ENCODE results near the gene CARD10.

Gene CARD10

DNA sequence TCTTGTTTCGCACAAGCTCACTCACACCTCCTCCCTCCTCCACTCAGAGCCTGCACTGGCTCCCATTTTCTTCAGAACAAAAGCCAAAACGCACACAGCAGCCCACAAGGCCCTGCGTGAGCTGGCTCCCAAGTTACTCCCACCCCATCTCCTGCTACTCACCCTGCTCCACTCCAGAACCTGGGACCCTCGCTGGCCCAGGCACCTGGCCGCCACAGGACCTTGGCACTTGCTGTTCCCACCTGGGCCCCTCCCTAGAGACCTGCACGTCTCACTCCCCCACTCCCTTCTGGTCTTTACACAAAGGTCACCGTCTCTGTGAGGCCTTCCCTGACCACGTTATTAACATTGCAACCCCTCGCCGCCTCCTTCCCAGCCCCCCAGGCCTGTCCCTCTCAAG is 32.1 kb downstream of the CARD10 start:
- H3K4me3 ChIP-seq (ENCODE audit: low read length) = no peak overlapping the region
- no peak overlapping the region for H3K9ac ChIP-seq (ENCODE audit: low read depth, low read length)
- no peak overlapping the region for H3K27ac ChIP-seq (ENCODE audit: low read length)
- no peaks in the 10 kb centered on the region for H3K36me3 ChIP-seq (ENCODE audit: insufficient read depth, low read depth, low read length)
- peaks cover 9% of the 10 kb centered on the region for H3K27me3 ChIP-seq (ENCODE audit: insufficient read depth, low read length)
- H3K4me1 ChIP-seq (ENCODE audit: insufficient read depth, low read length) = peaks cover 7% of the 10 kb centered on the region; the same call in 1 of the 2 replicates
- H3K9me3 ChIP-seq (ENCODE audit: insufficient read depth, low read depth, low read length) = no peaks in the 10 kb centered on the region

- Histone ChIP-seq H3K9me3 (ENCODE audit: insufficient read depth, low read depth, low read length) (no peaks in the 10 kb centered on the region), H3K36me3 (ENCODE audit: insufficient read depth, low read depth, low read length) (no peaks in the 10 kb centered on the region), H3K27me3 (ENCODE audit: insufficient read depth, low read length) (peaks cover 9% of the 10 kb centered on the region), H3K27ac (ENCODE audit: low read length) (no peak within 1 kb of the TSS), H3K4me1 (ENCODE audit: insufficient read depth, low read length) (peaks cover 7% of the 10 kb centered on the region; the same call in 1 of the 2 replicates), H3K9ac (ENCODE audit: low read depth, low read length) (no peak within 1 kb of the TSS), H3K4me3 (ENCODE audit: low read length) (peak within 1 kb of the TSS; percentile 55; the same call in 1 of the 2 replicates)
Measured at GRCh38 chr22:37486224-37486845, 32.9 kb downstream of the CARD10 start, which contains the start of gene MFNG. MFNG (minus strand) TSS chr22:37486384; CDS start chr22:37486177, 207 bp downstream.

DNA sequence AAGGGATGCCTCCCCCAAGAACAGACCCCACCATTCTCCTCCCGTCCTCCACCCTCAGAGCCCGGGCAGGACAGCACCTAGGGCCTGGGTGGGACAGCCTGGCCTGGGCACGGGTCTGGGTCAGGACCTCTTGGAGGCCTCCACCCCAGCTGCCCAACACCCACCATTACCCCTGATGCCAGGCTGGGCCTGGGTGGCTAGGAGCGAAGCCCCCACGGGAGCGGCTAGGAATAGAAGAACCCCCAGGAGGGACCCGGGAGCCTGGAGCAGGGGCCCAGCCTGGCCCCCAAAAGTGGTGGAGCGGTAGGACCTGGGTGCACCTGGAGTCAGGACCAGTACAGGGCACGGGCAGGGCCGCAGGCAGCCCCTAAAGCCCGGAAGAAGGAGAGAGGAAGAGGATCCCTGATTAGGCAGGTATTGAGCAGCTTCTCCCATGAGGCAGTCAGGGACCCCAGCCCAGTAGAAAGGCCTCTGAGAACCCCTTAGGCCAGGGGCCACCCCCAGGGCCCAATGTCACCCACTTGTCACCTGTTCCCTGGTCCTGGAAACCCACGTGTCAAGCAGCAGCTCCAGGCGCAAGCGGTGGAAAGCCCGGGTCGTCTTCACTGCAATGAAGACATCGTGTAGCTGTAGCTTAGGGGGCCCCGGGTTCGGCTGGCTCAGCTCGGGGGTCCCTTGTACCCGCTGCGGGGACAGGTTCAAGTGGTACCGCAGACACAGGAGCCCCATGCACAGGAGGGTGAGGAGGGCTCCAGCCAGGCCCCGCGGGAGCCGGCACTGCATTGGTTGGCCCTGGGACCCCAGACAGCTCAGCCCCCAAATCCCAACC is 33.6 kb downstream of the CARD10 start:
- H3K4me3 ChIP-seq (ENCODE audit: low read length) = no peak overlapping the region
- H3K9me3 ChIP-seq (ENCODE audit: insufficient read depth, low read depth, low read length) = no peaks in the 10 kb centered on the region
- H3K4me1 ChIP-seq (ENCODE audit: insufficient read depth, low read length) = peaks cover 7% of the 10 kb centered on the region; the same call in 1 of the 2 replicates
- no peak overlapping the region for H3K27ac ChIP-seq (ENCODE audit: low read length)
- H3K27me3 ChIP-seq (ENCODE audit: insufficient read depth, low read length) = peaks cover 9% of the 10 kb centered on the region
- H3K36me3 ChIP-seq (ENCODE audit: insufficient read depth, low read depth, low read length) = no peaks in the 10 kb centered on the region
- H3K9ac ChIP-seq (ENCODE audit: low read depth, low read length) = no peak overlapping the region

DNA sequence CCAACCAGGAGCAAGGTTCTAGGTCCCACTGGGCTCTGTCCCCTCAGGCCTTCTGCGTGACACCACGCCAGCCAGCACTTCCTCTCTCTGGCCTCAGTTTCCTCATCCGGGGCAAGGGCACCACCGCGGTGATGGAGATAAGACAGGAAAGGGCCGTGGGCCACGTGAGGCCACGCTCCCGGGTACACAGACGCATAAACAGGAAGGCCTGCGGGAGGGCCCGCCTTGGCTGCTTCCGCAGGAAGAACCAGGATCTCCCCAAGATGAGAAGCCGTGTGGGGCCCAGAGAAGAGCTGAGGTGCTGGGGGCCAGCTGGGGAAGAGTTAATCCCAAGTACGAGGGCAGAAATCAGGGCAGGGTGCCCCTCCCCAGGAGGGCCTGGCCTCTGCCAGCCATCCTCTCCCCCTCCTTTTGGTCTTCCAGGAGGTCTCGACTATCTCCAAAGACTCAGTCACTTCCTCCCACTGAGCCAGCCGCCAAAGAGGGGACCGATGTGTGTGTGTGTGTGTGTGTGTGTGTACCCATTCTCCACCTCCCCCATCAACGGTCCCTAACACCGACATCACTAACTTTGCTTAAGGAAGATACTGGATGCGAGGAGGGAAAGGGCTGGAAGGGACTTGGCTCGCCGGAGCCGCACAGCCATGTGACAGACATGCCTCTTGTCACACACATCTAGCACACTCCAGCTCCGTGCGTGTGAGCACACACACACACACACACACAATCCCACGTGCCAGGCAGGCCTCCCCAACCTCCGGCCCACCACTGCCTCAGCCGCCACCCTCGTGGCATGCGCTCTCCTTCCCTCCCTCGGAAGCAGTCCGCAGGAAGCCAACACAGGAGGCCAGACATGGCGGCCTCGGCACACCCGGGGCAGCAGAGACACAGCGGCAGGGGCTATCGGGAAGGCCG is 34.5 kb downstream of the CARD10 start:
- Histone ChIP-seq H3K36me3 (ENCODE audit: insufficient read depth, low read depth, low read length) (no peaks in the 10 kb centered on the region), H3K4me1 (ENCODE audit: insufficient read depth, low read length) (peaks cover 7% of the 10 kb centered on the region; the same call in 1 of the 2 replicates), H3K27ac (ENCODE audit: low read length) (no peak overlapping the region), H3K9me3 (ENCODE audit: insufficient read depth, low read depth, low read length) (no peaks in the 10 kb centered on the region), H3K4me3 (ENCODE audit: low read length) (no peak overlapping the region), H3K27me3 (ENCODE audit: insufficient read depth, low read length) (peaks cover 9% of the 10 kb centered on the region), H3K9ac (ENCODE audit: low read depth, low read length) (no peak overlapping the region)

DNA sequence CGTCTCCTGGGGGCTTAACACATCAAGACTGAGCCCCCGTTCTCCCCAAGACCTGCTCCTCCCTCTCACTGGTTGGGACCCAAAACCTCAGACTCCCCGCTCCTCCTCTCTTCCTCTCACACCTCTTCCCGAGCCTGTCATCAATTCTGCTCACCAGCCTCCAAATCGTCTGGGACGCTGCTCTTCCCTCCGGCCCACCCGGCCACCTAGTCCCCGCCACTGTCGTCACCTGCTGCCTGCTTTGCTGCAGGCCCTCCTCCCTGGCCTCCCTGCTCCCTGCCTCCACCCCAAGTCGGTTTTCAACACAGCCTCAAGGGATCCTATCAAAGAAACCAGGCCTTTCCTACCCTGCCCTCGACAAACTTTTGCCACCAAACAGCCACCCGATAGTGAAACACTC is 36.2 kb downstream of the CARD10 start:
- Histone ChIP-seq H3K9me3 (ENCODE audit: insufficient read depth, low read depth, low read length) (no peaks in the 10 kb centered on the region), H3K27me3 (ENCODE audit: insufficient read depth, low read length) (peaks cover 9% of the 10 kb centered on the region), H3K36me3 (ENCODE audit: insufficient read depth, low read depth, low read length) (no peaks in the 10 kb centered on the region), H3K4me1 (ENCODE audit: insufficient read depth, low read length) (0 out of 2 replicates have a peak, but pooled peaks cover 7% of the 10 kb centered on the region), H3K27ac (ENCODE audit: low read length) (no peak overlapping the region), H3K4me3 (ENCODE audit: low read length) (no peak overlapping the region), H3K9ac (ENCODE audit: low read depth, low read length) (no peak overlapping the region)

GRCh38 chr22:37482244-37482643 is 37.0 kb downstream of the CARD10 start:
- Histone ChIP-seq H3K27ac (ENCODE audit: low read length) (no peak overlapping the region), H3K27me3 (ENCODE audit: insufficient read depth, low read length) (peaks cover 9% of the 10 kb centered on the region), H3K4me3 (ENCODE audit: low read length) (no peak overlapping the region), H3K4me1 (ENCODE audit: insufficient read depth, low read length) (0 out of 2 replicates have a peak, but pooled peaks cover 7% of the 10 kb centered on the region), H3K36me3 (ENCODE audit: insufficient read depth, low read depth, low read length) (no peaks in the 10 kb centered on the region), H3K9ac (ENCODE audit: low read depth, low read length) (no peak overlapping the region), H3K9me3 (ENCODE audit: insufficient read depth, low read depth, low read length) (no peaks in the 10 kb centered on the region)

GRCh38 chr22:37481347-37481907 is 37.8 kb downstream of the CARD10 start:
- Histone ChIP-seq H3K4me3 (ENCODE audit: low read length) (no peak overlapping the region), H3K9ac (ENCODE audit: low read depth, low read length) (no peak overlapping the region), H3K27ac (ENCODE audit: low read length) (no peak overlapping the region), H3K4me1 (ENCODE audit: insufficient read depth, low read length) (0 out of 2 replicates have a peak, but pooled peaks cover 3% of the 10 kb centered on the region), H3K36me3 (ENCODE audit: insufficient read depth, low read depth, low read length) (no peaks in the 10 kb centered on the region), H3K27me3 (ENCODE audit: insufficient read depth, low read length) (peaks cover 9% of the 10 kb centered on the region), H3K9me3 (ENCODE audit: insufficient read depth, low read depth, low read length) (no peaks in the 10 kb centered on the region)

- Histone ChIP-seq H3K27ac (ENCODE audit: low read length) (no peak overlapping the region), H3K4me1 (ENCODE audit: insufficient read depth, low read length) (0 out of 2 replicates have a peak, but pooled peaks cover 2% of the 10 kb centered on the region), H3K9me3 (ENCODE audit: insufficient read depth, low read depth, low read length) (no peaks in the 10 kb centered on the region), H3K27me3 (ENCODE audit: insufficient read depth, low read length) (peaks cover 5% of the 10 kb centered on the region), H3K9ac (ENCODE audit: low read depth, low read length) (no peak overlapping the region), H3K4me3 (ENCODE audit: low read length) (no peak overlapping the region), H3K36me3 (ENCODE audit: insufficient read depth, low read depth, low read length) (no peaks in the 10 kb centered on the region)
Measured at GRCh38 chr22:37480387-37481346, 38.5 kb downstream of the CARD10 start.

- no peaks in the 10 kb centered on the region for H3K9me3 ChIP-seq (ENCODE audit: insufficient read depth, low read depth, low read length)
- H3K27ac ChIP-seq (ENCODE audit: low read length) = no peak overlapping the region
- no peak overlapping the region for H3K4me3 ChIP-seq (ENCODE audit: low read length)
- no peak overlapping the region for H3K9ac ChIP-seq (ENCODE audit: low read depth, low read length)
- H3K36me3 ChIP-seq (ENCODE audit: insufficient read depth, low read depth, low read length) = no peaks in the 10 kb centered on the region
- 0 out of 2 replicates have a peak, but pooled peaks cover 2% of the 10 kb centered on the region for H3K4me1 ChIP-seq (ENCODE audit: insufficient read depth, low read length)
- H3K27me3 ChIP-seq (ENCODE audit: insufficient read depth, low read length) = no peaks in the 10 kb centered on the region
Measured at GRCh38 chr22:37479196-37479595, 40.0 kb downstream of the CARD10 start.
